Measurements from ENCODE around the gene HERC6. TPM values are rescaled to one million over a fixed set of nuclear protein-coding genes. Genes with fewer than 3 reads are reported as not detected.
"Not testable (repeated sequence)": the region's sequence is repeated elsewhere in the genome, so short reads cannot be mapped to it uniquely, and the experiment has no call there.

The HERC6 gene
- polyA plus RNA-seq, 2 of the 4 experiments (the other 2 are of a cell fraction) = 2.8 to 7.0 TPM

- CTCF ChIA-PET = interaction anchor here (1.1 to 2.4 kb wide), 2 partner anchors 9 to 17 kb away, joined by 4 to 8 read pairs; partner anchors contain the start of gene HERC5
- H3K4me1 ChIP-seq = no peaks in the 10 kb centered on the region
- no peak for TF ChIP-seq NR3C1 (IDR thresholded peaks at IDR 0.05)
- no peak for TF ChIP-seq CEBPB (IDR thresholded peaks at IDR 0.05)
- TF ChIP-seq SREBF2 (IDR thresholded peaks at IDR 0.05) = no peak
- no peak for TF ChIP-seq POLR2AphosphoS2 (conservative IDR thresholded peaks at IDR 0.05; ENCODE audit: low read length)
- TF ChIP-seq CHD4 (IDR thresholded peaks at IDR 0.05; ENCODE audit: borderline replicate concordance) = no peak
- no peak for TF ChIP-seq GATA3 (IDR thresholded peaks at IDR 0.05; ENCODE audit: borderline replicate concordance)
- no peak for TF ChIP-seq ELK1 (IDR thresholded peaks at IDR 0.05; ENCODE audit: low read depth, low read length)
- TF ChIP-seq CBX2 (IDR thresholded peaks at IDR 0.05; ENCODE audit: borderline replicate concordance, low read depth) = no peak
- TF ChIP-seq JUNB (IDR thresholded peaks at IDR 0.05) = no peak
- TF ChIP-seq FOSL2 (IDR thresholded peaks at IDR 0.05) = no peak
- no peak for TF ChIP-seq FOSL2 (CRISPR knock-in tag; IDR thresholded peaks at IDR 0.05)
- no peak for TF ChIP-seq TP53 (CRISPR knock-in tag; IDR thresholded peaks at IDR 0.05)
- H3K27ac ChIP-seq = no peak overlapping the region
- 75% methylated on average over 5 of the region's 5 CpGs for WGBS (ENCODE audit: missing lambda C conversion rate)
- H3K4me3 ChIP-seq = no peak overlapping the region
- POLR2A ChIA-PET = no interaction called here
- no peaks in the 10 kb centered on the region for H3K9me3 ChIP-seq
- DNase-seq (ENCODE audit: low read depth in 1 of 2, low spot score in 1 of 2) = no peak
- no peak overlapping the region for H3K4me2 ChIP-seq
- ATAC-seq = no peak
- FAIRE-seq = no peak
These were observed 68.9 kb downstream of the HERC6 start for GRCh38 chr4:88447371-88448095.

GRCh38 chr4:88448211-88448765, 69.6 kb downstream of the HERC6 start:
- 93% methylated on average over 3 of the region's 7 CpGs for WGBS (ENCODE audit: missing lambda C conversion rate)
- H3K4me3 ChIP-seq; ATAC-seq; H3K4me1 ChIP-seq; DNase-seq (ENCODE audit: low read depth in 1 of 2, low spot score in 1 of 2); H3K27ac ChIP-seq; FAIRE-seq; H3K4me2 ChIP-seq; POLR2A ChIA-PET; H3K9me3 ChIP-seq: not testable (repeated sequence)
- CTCF ChIA-PET = interaction anchor here (1.4 to 2.4 kb wide), 2 partner anchors 9 to 69 kb away, joined by 4 to 8 read pairs; partner anchors contain the start of genes HERC5 and HERC6

DNA sequence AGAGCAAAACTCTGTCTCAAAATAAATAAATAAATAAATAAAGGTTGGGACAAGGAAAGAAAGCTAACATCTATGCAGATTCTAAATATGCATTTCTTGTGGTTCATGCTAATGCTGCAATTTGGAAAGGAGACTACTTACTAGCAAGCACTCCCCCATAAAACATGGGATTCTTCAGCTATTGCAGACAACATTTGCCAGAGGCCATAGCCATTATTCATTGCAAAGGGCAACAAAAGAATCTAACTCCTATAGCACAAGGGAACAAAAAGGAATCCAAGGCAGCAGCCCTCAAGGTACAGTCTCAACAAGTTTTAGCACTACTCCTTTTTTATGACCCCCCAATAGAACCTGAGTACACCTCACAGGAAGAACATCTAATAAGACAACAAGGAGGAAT, 70.2 kb downstream of the HERC6 start:
- FAIRE-seq (no peak), ATAC-seq (no peak), DNase-seq (ENCODE audit: low read depth in 1 of 2, low spot score in 1 of 2) (no peak)
- CTCF ChIA-PET = interaction anchor here (1.4 kb wide), 1 partner anchor 70 kb away, joined by 4 read pairs; the partner anchor contains the start of gene HERC6
- no peak for TF ChIP-seq ELK1 (IDR thresholded peaks at IDR 0.05; ENCODE audit: low read depth, low read length)
- TF ChIP-seq SMC3 (IDR thresholded peaks at IDR 0.05) = no peak
- no peak for TF ChIP-seq CBX2 (IDR thresholded peaks at IDR 0.05; ENCODE audit: borderline replicate concordance, low read depth)
- TF ChIP-seq MAFK (IDR thresholded peaks at IDR 0.05; ENCODE audit: partially characterized antibody) = no peak
- TF ChIP-seq KDM5A (IDR thresholded peaks at IDR 0.05) = no peak
- TF ChIP-seq NPAS2 (CRISPR knock-in tag; IDR thresholded peaks at IDR 0.05; ENCODE audit: borderline replicate concordance) = no peak
- no peak for TF ChIP-seq PHF8 (IDR thresholded peaks at IDR 0.05; ENCODE audit: borderline replicate concordance, low read depth)
- TF ChIP-seq SREBF2 (IDR thresholded peaks at IDR 0.05) = no peak
- TF ChIP-seq BHLHE40 (IDR thresholded peaks at IDR 0.05; ENCODE audit: low read depth, low read length) = no peak
- no peak for TF ChIP-seq JUNB (IDR thresholded peaks at IDR 0.05)
- TF ChIP-seq POLR2A (IDR thresholded peaks at IDR 0.05; ENCODE audit: low read length) = no peak
- TF ChIP-seq HOXA7 (CRISPR knock-in tag; IDR thresholded peaks at IDR 0.05) = no peak
- no peak overlapping the region for H3K27ac ChIP-seq
- POLR2A ChIA-PET = no interaction called here
- H3K4me3 ChIP-seq = no peak overlapping the region
- no peaks in the 10 kb centered on the region for H3K9me3 ChIP-seq
- no peaks in the 10 kb centered on the region for H3K4me1 ChIP-seq
- H3K4me2 ChIP-seq = no peak overlapping the region

Data from A549 (cell line).